HG03439 (cell line): Measurements from ENCODE around the gene EAF1.
A peak's percentile ranks its signal among the peaks of the same experiment; 100 is the strongest.
"Not testable (repeated sequence)": the region's sequence is repeated elsewhere in the genome, so short reads cannot be mapped to it uniquely, and the experiment has no call there.

Source experiments
- ATAC-seq: cut with Tn5 transposase; IDR thresholded peaks from one replicate; pipeline ENCODE4 v1.9.1; 2021; ENCODE audit warnings: mild to moderate bottlenecking, moderate library complexity; ENCODE audit not compliant: unreplicated experiment

The EAF1 gene

DNA sequence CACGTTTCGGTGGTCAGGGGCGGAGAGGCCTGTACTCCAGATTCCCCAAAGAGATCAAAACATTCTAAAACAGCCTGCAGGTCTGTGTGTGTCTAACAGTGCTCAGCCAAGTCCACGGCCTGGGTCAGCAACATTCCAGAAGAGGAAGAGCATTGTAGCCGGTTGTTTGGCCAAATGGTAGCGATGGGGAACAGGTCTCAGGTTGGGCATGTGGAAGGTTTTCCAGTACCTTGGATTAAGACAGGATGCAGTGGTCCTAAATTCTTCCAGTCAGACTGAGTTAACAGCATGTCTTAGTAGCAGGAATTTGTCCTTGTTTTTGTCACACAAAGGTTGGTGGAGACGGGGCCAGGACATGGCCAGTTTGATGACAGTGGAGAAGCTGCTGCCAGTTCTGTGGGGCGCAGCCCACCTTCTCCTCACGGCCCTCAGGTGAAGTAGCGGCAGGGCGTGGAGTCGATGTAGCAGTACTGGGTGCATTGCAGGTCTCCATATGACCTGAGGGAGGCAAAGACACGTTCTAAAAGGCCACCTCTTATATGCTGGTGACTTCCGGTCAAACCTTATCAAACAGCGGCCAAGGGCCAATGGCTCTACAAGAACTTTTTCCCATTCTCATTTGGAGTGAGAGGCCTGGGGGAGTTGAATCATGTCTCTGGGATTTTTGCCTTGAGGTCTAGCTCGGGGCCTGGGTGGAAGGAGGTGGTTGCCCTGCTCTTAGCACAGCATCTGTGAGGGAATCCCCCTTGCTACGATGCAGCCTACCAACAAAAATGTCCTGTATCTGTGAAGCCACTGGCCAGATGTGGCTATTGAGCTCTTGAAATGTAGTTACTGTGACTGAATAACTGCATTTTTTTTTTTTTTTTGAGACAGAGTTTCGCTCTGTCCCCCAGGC is 24.1 kb downstream of the EAF1 start:
- ATAC-seq, result no peak

DNA sequence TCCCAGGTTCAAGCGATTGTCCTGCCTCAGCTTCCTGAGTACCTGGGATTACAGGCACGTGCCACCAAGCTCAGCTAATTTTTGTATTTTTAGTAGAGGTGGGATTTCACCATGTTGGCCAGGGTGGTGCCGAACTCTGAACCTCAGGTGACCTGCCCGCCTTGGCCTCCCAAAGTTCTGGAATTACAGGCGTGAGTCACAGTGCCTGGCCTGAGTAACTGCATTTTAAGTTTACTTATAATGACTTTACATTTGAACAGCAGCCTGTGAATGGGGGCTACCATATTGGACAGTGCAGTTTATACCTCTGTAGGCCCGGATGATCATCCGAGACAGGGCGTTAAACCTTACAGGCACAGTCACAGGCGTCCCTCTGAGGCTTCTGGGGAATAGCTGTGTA is 24.8 kb downstream of the EAF1 start:
- no peak for ATAC-seq

DNA sequence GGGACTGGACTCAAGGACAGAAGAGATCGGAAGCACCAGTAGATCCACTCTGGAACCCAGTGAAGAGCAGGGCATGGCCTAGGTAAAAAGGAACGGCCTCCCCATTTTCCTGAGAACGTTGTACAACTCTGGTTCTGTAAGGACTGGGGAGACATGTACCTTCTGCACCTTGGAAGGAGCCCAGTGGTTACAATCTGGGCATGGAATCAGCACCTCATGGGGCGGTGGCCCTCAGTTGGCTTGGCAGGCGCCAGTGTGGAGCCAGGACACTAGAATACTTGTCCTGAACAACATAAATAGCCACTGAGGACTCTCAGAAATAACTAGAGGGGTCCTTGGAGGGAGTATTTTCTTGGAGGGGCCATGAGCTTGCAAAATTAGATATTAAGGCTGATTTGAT is 25.6 kb downstream of the EAF1 start:
- ATAC-seq, result no peak

DNA sequence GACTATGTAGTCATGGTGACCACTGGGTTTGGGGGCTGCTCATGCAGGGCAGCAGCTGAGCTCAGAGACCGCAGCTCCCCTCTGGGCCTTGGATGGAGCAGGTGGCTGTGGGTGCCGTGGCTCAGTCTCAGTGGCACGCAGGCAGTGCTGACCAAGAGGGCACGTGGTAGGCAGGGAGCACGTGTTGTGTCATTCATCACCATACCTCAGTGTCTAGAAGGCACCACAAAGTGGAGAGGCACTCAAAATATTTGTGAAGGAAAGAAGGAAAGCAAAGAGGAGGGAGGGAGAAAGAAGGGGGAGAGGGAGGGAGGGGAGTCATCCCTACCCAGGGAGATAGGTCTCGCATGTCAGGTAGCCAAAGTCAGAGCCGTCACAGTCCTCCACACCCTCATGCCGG is 26.1 kb downstream of the EAF1 start:
- ATAC-seq, result no peak

DNA sequence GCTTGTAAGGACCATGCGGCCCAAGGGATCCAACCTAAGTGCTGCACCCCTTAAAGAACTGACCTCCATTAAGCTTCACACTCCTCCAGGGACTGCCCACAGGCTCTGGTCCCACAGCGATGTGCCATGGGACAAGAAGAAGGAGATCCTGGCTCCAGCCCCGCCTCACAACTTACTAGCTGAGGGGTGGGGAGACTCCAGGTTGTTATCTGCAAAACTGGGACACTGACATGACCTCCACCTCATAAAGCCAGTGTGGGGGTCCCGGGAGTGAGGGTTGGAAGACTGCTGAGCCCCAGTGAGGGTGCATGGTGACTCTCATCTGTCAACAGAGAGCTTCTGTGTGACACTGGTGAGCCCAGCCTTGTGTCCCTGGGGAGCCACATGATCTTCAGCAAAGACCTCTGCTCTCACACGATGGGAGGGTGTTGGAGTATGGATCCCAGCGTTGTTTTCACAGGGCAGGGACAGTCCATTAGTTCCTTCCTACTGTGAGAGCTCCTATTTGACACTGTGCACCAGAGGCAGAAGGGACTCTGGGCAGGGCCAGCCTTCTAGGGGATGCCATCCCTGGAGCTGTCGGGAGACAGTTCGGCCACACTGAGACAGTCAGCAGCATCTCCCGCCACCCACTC is 26.7 kb downstream of the EAF1 start:
- ATAC-seq, result no peak

DNA sequence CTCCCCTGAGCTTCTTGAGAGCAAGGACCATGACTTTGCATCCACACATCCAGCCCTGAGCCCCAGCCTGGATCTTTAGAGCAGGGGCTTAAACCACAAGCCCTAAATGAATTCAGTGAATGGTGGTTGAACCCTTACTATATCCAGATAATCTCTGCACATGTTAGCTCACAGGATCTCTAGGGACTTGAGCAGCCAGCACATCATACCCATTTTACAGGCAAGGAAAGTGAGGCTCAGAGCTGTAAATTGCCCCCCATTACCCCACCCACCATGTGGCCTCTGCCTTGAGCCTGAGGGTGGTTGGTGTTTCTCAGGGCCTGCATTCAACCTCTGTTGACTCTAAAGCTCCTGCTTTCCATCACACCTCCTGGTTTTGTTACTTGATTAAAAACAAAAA is 27.6 kb downstream of the EAF1 start:
- no peak for ATAC-seq

DNA sequence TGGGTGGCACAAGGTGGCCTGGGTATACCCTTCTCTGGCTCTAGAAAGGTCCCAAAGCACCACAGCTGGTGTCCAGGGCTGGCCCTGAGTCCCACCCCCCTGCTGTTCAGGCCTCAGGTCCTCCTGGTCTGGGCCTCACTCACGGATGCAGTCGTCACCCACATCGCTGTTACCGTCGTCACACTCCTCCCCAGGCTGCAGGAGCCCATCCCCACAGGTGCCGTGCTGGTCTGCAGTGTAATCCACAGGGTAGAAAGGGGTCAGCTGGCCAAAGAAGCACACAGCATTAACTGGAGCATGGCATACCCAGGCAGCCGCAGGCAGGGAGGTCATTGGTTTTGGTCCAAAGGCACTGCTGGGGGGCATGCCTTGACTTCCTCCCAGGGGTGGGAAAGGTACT is 28.4 kb downstream of the EAF1 start:
- ATAC-seq, result no peak

DNA sequence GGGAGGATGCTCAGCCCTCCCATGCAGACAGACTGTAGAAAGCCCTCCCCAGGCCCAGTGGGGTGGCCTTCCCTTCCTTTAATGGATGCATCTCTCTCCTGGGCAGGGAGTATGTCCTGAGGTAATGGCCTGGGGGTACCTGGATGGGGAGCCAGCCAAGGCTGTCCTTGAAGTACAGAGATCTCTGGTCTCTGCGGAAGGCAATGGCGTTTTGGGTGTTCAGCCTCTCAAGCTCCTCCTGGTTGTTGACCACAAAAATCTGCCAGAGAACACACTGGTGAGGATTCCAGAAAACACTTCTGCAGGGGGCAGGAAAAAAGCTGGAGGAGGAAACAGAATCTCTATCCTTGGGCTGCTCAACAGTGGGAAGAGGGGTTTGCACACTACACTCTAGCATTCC is 28.9 kb downstream of the EAF1 start:
- ATAC-seq, result no peak

DNA sequence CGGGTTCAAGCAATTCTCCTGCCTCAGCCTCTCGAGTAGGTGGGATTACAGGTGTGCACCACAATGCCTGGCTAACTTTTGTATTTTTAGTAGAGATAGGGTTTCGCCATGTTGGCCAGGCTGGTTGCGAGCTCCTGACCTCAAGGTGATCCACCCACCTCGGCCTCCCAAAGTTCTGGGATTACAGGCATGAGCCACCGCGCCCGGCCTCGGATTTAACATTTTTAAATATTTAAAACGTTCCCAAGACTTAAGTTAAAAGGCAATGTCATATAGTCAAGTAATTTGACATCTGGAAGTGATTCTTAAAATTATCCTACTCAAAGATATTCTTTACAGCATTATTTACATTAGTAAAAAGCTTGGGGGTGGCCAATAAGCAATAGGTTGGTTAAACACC is 29.5 kb downstream of the EAF1 start:
- not testable (repeated sequence) for ATAC-seq

DNA sequence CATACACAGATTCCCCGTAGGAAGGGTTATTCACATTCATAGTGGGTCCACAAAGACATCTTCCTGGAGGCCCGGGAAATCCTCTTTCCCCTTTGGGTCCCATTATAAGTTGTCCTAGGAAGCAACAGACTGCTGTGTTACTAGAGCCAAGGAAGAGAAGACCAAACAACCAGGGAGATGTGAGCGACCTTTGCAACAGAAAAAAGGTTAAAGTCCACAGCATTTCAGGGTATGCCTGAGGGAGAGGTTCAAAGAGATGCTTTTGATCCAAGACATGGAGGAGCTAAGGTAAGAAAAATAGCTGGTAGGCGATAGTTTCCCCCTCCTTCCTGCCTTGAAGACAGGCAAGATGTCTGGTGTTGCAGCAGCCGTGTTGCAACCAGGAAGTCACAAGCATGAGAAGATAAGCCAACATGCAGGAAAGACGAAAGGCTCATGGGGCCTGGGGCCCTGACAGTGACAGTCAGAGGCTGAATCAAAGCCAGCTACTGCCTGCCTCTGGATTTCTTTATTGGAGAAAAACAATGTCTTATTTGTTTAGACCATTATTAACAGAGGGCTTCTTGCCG is 30.9 kb downstream of the EAF1 start:
- no peak for ATAC-seq

DNA sequence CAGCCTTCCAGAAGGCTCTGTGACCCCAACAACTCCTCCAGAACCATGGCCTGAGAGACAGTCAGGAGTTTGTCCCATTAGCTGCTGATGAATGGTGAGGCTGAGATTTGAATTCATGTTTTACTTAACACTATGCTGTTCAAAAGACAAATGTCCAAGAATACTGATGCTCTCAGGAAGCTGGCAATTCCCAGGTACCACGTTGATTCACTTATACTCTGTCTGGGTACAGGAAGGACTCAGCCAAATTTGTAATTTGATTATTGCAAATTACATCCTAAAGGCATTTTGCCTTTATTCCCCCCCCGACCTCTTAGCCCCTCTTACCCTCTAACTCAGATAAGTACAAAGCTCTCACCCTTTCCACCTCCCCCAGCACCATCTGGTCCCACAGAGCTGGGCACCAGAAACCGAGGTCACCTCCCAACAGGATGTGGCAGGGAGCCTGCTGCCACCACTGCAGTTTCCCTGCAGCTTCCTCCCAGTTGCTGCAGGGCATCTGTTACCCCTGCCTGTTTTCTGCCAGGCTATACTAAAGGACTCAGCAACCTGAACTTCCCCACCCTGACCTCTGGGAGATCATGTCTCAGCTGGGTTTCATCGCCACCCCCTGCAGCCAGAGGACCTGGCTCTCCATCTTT is 33.6 kb downstream of the EAF1 start:
- no peak for ATAC-seq

DNA sequence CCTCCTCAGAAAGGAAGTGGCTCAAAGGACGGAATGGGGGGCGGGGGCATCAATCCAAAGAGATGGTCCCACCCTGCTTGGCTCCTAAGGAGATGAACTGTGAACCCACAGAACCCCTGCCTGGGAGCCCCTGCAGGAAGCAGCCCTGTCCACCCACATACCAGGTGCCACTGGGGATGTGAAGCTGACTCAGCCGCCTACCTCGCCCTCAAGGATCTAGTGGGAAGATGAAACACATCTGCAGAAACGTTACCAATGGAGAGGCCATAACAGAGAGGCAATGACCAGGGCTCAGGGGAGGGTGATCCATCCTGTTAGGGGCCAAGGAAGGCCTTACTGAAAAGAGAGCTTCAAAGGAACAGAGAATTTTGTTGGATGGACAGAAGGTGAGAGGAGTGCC is 35.1 kb downstream of the EAF1 start:
- ATAC-seq, result no peak

DNA sequence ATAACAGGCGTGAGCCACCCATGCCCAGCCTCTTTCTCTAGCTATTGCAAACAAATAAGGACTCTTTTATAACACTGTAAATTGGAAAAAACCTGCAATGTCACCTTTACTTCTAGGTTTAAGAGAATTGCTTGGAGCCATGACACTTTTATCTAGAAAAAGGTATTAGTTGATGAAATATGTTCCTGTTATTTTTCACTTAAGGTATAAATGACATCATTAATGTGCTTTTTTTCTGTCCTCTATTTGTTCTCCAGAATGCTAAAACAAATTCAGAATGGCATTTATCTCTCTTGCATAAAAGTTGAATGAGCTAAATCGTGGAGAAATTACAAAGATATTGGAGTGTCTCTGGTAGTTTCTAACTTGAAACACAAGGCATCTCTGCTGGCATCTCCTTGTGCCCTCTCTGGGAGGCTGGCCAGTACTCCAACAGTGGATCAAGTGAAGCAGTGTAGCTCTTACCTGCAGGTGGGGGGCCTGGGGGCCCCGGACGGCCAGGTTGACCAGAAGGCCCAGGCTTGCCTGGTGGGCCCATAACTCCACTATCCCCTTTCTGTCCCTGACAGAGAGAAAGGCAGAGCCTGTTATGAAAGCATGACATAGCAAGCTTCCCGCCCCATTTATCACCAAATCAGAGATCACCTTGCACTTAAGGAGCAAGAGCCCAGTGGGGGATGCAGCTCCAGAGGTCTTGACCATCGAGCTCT is 38.6 kb downstream of the EAF1 start:
- no peak for ATAC-seq

DNA sequence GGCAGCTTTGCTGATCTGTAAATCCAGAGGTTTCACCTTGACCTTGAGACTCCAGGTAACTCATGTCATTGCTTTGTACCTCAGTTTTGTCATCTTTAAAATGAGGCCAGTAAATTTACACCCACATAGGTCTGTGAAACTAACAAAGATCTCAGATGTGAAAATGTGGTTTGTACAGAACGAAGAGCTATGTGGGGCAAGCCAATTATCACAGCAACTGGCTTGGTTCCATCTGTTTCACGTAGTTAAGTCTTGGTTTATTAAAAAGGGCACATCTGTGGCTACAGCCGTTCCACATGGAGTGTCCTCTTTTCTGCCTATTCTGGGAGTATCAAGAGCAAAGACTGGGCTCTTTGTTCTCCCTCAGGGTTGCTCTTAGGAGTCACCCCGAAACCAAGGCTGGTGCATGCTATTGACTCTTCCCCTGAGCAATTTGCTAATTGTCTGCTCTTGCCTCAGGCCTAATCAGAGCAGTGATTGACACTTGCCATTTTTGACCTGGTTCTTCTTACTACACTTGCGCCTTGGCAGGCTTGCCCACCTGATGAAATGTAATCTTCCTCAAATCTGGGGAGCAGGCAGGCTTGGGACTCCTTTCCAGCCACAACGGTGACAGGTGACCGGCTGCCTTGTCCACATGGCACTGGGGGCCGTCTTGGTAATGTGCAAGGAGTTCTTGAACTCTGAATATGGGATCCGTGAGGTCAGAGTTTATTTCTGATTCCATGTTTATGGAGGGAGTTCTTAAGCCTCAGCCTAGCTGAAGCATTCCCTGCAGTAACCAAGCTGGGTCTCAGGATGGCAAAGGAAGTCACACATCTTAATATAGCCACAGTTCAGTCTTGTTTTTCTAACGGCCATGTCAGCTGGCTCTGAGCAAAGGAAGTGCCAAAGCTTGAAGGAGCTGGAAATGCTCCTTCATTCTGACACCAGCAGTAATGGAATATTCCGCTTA is 40.1 kb downstream of the EAF1 start:
- ATAC-seq, result peak; percentile 51

DNA sequence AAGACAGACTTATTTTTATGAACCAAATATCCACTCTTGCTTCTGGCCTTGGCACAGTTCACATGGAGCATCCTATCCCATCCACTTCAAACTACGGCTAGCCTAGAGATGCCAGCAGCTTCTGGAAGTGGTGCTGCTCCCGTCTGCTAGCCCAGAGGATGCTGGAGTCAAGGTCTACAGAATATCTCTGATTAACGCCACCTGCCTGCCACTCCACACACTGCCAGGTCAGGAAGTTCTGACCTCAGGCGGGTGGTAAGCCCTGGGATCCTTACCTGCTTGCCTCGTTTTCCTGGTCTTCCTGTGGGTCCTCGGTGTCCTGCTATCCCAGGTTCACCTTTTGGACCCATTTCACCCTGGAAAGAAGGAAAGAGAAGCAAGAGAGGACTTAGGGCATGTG is 42.9 kb downstream of the EAF1 start:
- ATAC-seq, result no peak

DNA sequence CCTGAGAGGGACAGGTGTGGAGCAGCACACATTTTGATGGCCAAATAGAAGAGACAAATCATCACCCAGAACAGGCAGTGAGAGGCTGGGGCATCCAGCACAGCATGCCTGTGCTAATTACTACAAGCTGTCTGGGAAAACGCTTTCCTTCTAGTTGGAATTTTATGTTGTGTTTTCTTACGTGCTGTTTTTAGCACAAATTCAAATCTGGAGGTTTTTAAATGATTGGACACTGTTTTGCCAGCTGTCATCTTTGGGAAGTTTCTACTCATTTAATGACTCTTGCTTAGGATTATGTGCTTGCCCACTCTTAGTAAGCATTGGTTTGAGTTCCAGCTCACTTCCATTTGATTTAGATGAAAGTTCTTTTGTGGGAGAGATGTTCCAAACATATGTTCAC is 43.5 kb downstream of the EAF1 start:
- no peak for ATAC-seq

DNA sequence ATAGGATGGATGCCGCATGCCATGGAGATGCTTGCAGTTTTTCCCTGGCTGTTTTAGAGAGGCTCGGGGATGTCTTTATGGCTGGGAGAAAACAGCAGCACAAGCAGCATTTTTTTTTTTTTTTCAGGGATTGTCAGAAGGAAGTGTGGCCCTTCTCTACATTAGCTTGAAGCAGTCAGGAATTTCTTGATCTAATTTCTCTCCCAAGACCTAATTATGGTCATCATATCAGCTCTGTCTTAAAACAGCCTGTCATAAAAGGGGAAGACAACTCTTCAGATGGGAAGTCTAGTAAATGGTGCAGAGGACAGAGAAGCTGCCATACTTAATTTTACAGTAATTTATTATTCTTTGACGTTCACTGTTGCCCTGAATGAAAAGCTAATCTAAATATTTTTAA is 44.5 kb downstream of the EAF1 start:
- no peak for ATAC-seq

DNA sequence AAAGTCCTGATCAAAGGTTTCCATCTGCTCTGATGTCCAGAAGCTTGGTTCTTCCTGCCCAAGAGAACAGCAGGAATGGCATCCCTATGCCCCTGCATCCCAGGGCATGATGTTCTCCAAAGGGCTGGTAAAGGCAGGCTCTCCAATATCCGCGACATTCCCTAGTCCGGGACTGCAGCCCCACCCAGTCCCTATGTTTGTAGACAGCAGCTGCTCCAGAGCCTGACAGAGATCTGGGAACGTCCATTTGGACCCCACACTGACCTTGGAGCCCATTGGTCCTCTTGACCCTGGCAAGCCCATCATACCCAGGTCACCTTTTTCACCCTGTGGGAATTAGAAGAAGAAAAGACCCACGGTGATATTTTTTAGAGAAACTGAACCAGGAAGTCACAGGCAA is 47.8 kb downstream of the EAF1 start:
- no peak for ATAC-seq

DNA sequence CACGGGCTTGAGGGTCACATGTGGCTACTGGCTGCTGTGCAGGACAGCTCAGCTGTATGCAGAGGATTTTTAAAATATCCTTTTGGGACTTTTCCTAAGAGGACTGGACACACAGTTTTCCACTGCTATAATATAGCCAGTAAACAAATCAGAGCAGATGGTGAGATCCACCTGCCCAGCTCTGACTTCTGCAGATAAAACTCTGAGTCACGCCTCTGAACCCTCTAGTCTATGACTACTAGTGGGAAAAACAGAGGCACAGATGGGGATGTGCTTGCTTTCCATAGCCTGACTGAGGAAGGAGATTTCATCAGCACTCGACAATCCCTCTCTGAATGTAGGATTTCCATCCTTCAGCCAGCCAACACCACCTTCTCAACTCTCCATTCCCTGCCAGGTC is 49.0 kb downstream of the EAF1 start:
- no peak for ATAC-seq
